Stimulated activated CD4-positive, alpha-beta T cell treated with anti-CD3 and anti-CD28 coated beads, TNF-alpha, amount 100 ng/mL, for 48 hours (primary cell): Measurements from ENCODE around the gene SENP7.
"Not testable (repeated sequence)": the region's sequence is repeated elsewhere in the genome, so short reads cannot be mapped to it uniquely, and the experiment has no call there.

ENCODE experiments used
- DNase-seq, 3 donors: peaks; one replicate each; pipeline ENCODE4 v3.0.0-alpha.2; 2020; ENCODE audit warnings: low read depth in 3 of 3

The SENP7 gene

GRCh38 chr3:101438641-101439040 lies 74.4 kb downstream of the SENP7 start:
- not testable (repeated sequence) for DNase-seq

- DNase-seq = no peak
These were observed 79.4 kb downstream of the SENP7 start for GRCh38 chr3:101433652-101434051.

DNA sequence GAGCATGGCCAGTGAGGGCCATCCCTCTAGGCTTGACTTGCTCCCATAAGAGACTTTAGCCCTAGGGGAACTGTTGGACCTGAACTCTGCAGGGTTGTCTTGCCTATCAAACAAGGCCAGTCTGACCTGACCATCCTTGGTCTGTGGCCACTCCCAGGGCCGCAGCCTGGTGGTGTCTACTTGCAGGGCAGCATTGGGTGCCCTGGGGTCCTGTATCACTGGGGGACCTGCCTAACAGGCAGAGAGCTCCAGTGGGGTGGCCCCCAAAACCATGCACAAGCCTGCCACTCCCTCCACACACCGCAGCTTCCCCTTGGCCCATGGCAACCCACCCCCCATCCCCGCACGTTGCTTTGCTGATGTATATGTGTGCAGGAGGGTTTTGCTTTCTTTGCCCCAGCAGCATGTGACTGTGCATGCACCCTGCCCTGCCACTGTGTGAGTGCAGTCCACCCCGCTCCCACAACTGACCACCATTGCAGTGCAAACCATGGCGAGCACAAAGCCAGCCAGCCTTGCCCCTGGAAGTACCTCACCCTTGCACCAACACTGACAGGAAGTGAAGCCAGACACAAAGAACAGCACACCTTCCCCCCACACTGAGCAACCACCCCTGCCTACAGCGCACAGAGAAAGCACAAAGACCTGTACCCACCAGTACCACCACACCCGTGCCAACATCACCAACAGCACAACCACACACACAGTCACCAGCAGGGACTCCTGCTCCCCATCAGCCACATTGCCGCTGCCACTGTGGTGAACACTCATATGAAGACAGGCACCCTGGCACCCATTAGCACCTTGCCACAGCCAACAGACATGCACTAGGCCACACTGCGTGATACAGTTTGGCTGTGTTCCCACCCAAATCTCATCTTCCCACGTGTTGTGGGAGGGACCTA lies 88.8 kb downstream of the SENP7 start:
- peak in 1 of 3 donors; percentile 5 for DNase-seq

GRCh38 chr3:101418851-101419250 lies 94.2 kb downstream of the SENP7 start:
- no peak for DNase-seq

GRCh38 chr3:101414121-101414520 lies 98.9 kb downstream of the SENP7 start:
- no peak for DNase-seq

DNA sequence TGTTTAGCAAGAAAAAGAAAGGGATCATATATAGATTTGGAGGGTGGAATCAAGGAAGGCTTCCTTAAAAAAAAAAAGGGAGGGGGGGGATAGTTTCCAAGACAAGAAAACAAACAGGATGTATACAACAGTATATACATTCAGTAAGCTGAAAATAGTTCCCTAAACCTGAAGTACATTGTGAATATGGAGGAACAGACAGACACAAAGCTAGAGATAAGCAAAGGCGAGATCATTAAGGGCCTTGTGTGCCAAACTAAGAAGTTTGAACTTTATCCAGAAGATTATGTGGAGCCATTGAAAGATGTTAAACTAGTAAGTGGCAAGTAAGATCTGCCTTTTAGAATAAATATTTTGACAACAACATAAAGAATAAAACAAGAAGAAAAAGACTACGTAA lies 99.4 kb downstream of the SENP7 start:
- no peak for DNase-seq

GRCh38 chr3:101391413-101391950 lies 121.5 kb downstream of the SENP7 start:
- DNase-seq = no peak

- DNase-seq = no peak
These were observed 124.3 kb downstream of the SENP7 start for GRCh38 chr3:101388706-101389105.

- no peak for DNase-seq
These were observed 125.7 kb downstream of the SENP7 start for GRCh38 chr3:101387351-101387750.

DNA sequence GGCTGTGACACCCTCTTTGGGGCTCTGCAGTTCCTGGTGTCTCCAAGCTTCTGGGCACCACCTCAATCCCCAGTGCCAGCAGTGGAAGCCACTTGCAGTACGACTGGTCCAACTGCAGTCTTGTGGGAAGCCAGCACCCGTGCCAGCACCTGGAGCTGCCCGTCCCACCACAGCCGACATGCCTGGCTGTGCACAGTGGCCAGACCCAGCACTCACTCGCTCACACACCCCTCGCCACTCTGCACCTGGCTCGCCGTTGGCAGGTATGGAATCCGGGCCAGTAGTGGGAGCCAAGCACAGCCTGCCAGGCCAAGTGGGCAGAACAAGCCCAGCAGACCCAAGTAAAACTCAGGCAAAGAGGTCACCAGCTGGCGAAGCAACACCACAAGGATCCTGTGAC lies 128.6 kb downstream of the SENP7 start:
- DNase-seq = no peak

DNA sequence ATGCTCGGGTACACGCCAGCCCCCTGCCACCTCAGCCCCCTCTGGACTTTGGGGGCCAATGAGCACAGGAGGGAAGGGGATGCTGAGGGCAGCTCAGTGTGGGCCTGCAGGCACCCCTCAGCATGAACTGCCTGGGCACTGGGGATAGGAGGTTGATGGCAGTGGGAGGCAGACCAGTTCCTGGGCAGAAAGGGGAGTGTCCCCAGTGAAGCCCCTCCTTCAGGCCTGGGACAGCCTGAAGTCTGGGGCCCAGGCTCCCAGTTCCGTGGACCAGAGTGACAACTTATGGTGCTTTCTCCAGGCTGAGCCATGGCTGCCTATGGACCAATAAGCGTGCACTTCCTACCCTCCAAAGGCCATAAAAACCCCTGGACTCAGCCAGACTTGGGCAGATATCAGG lies 129.4 kb downstream of the SENP7 start:
- no peak for DNase-seq

DNA sequence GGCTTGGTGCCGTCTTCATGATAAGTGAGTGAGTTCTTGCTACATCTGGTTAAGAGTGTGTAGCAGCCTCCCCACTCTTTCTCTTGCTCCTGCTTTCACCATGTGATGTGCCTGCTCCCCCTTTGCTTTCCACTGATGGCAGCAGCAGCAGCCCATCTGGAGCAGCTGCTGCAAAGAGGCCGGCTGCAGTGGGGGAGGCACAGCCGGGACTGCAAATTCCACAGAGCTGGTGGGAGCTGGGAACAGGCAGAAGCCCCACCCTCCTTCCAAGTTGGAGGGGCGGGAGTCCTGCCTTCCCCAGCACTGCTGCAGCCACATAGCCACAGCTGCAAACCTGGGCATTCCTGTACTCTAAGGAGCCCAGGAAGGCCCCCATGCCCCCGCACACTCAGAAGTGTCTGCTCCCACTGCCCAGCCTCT lies 129.8 kb downstream of the SENP7 start:
- no peak for DNase-seq

DNA sequence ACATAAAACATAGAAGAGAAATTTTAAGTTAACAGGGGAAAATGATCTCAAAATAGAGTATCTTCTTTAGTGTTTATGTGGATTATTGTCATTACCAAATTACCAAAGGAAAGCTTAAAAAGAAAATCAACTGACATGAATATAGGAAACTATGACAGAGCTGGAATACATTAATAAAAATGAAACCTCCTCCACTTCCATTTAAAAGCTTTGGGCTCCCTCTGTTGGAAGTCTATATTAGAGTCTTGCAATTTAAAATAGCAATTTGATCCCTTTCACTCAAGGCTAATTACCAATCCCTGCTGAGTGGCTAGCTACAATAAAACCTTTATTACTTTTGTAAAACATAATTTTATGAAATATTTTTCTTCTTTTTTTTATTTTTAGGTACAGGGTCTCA lies 131.2 kb downstream of the SENP7 start:
- no peak for DNase-seq

DNA sequence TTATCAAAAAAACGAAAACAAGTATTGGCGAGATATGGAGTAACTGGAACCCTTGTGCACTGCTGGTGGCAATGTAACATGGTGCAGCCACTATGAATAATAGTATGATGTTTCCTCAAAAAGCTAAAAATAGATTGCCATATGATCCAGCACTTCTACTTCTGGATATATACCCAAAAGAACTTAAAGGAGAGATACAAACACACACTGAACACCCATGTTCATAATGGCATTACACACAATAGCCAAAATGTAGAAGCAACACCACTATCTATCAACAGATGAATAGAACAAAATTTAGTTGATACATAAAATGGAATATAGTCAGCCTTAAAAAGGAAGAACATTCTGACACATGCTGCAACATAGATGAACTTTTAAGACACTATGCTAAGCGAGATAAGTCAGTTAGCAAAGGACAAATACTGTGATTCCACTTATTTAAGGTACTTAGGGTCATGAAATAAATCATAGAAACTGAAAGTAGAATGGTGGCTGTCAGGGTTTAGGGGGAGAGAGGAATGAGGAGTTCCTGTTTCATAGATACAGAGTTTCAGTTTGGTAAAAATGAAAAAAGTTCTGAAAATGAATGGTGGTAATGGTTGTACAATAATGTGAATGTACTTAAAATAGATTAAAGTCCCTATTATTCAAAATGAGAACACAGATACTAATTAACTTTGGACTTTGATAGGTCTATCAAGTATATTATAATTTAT lies 133.2 kb downstream of the SENP7 start:
- DNase-seq = no peak

- no peak for DNase-seq
These were observed 135.2 kb downstream of the SENP7 start for GRCh38 chr3:101377796-101378195.

DNA sequence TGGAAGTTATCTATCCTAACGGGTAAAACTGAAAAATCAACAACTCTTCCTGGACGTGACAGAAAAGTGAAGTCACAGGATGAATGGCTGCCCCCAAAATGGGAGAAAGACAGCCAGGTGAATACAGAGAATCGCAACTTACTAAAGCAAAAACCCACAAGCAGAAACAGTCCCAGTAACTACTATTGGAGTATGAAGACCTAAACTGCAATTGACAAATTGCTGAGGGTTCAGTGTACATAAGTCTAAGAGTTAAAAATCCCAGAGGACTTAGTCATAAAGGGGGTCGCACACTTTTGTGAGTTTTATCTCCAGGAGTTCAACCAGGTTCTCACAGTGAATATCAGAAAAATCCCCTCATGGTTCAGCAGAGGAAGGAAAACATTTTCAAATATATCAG lies 135.8 kb downstream of the SENP7 start:
- DNase-seq = no peak

DNA sequence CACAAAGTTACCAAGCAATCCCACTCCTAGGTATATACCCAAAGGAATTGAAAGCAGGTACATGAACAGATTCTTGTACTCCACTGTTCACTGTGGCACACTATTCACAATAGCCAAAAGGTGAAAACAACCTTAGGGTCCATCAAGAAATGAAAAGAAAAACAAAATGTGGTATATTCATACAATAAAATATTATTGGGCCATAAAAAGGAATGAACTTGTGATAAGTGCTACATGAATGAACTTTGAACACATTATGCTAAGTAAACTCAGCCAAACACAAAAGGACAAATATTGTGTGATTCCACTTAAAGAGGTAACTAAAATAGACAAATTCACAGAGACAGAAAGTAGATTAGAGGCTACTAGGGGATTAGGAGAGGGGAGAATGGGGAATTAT lies 137.4 kb downstream of the SENP7 start:
- DNase-seq = no peak

DNA sequence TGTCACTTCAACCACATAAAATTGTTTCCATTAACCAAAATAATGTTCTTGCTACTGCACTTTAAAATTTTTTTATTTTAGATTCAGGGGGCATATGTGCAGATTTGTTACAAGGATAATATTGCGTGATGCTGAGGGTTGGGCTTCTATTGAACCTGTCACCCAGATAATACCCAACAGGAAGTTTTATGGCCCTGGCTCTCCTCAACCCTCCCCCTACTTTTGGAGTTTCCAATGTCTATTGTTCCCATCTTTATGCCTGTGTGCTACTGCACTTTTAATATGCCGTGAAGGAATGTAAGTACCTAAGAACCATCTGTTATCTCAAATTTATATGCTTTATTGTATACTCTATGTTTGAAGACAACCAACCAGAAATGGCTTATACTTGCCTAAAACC lies 150.6 kb downstream of the SENP7 start:
- no peak for DNase-seq

DNA sequence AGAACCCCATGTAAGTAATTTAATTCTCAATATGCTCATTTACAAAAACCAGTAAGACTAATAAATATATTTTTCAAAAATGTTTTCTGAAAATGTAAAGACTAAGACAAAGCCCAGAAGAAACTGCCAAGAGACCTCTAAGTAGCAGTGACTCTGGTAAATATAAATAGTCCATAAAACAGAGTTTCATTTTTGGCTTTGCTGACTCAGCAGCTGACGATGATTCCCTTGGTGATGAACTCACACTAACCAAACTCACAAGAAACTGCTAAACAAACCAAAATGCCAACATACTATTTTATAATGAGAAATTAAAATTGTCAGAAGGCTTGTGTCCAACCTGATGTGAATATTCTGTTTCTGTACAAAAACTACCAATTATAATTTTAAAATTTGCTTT lies 161.2 kb downstream of the SENP7 start:
- DNase-seq = no peak

DNA sequence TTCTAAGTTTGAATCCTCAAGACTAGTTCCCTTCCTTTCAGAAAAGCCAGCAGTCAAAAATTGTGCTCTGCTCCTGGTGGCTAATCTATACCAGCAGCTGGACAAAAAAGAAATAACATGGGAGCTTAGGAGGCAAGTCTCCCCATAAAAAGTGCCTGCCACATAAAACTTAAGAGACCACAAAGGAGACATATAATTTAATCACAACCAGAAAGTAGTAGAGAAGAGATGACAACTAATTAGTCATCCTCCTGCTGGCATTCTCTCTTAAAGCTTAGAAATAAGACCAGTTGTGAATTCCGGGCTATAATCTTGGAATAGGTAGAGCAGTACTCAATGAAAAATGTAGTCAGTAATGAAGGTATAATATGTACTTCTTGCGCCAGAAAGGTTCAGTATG lies 172.4 kb downstream of the SENP7 start:
- no peak for DNase-seq

DNA sequence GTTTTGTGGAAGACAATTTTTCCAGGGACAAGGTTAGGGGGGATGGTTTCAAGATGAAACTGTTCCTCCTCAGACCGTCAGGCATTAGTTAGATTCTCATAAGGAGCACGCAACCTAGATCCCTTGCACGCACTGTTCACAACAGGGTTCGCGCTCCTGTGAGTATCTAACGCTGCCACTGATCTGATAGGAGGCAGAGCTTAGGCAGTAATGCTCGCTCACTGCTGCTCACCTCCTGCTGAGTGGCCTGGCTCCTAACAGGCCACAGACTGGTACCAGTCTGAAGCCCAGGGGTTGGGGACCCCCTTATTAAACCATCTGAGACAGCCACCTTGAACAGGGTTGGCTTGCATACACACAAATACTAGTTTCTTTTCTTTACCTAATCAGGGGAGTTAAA lies 179.1 kb downstream of the SENP7 start:
- no peak for DNase-seq

GRCh38 chr3:101329016-101329673 lies 183.9 kb downstream of the SENP7 start:
- DNase-seq = no peak
